Measurements from ENCODE around the gene RPRD1B. TPM values are rescaled to one million over a fixed set of nuclear protein-coding genes. Genes with fewer than 3 reads are reported as not detected.

Gene RPRD1B
- total and polyA plus RNA-seq, 2 of the 8 experiments (the other 6 are each of a cell fraction or from before 2014, with no cell fraction given), result 10.3 to 20.9 TPM

DNA sequence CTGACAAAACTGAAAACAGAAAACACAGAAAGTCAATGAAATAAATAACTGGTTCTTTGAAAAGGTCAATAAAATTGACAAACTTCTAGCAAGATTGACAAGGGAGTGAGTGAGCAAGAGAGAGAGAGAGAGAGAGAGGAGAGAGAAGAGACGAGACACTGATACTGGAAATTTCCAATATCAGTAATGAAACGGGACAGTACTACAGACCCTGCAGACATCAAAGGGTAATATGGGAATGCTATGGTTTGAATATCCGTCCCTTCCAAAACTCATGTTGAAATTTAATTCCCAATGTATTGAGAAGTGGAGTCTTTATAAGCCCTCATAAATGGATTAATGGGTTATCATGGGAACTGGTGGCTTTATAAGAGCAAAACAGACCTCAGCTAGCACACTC is 4.1 kb upstream of the RPRD1B start (continued):
- TF ChIP-seq TAF7 (optimal IDR thresholded peaks at IDR 0.05; ENCODE audit: borderline replicate concordance, low read depth, low read length), result no peak
- no peak for TF ChIP-seq MAFK (IDR thresholded peaks at IDR 0.05; ENCODE audit: low read depth, low read length)
- TF ChIP-seq, protein P1, sequence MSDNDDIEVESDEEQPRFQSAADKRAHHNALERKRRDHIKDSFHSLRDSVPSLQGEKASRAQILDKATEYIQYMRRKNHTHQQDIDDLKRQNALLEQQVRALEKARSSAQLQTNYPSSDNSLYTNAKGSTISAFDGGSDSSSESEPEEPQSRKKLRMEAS (IDR thresholded peaks at IDR 0.05), result no peak
